ENCODE data around the gene PNP. TPM values are rescaled to one million over a fixed set of nuclear protein-coding genes. Genes with fewer than 3 reads are reported as not detected.

Gene PNP
- 100 to 1,000 TPM; 178 to 183 TPM for total RNA-seq

- Mint-ChIP-seq H3K27ac (peak within 1 kb of the TSS; percentile 97), H3K4me1 (peaks cover 39% of the 10 kb centered on the region), H3K27me3 (peaks cover 2% of the 10 kb centered on the region), H3K36me3 (ENCODE audit: low read depth) (peaks cover 42% of the 10 kb centered on the region), H3K9me3 (no peaks in the 10 kb centered on the region), H3K4me3 (peak within 1 kb of the TSS; percentile 95)
- CTCF ChIA-PET = interaction anchor here (0.9 kb wide), 2 partner anchors 45 to 214 kb away, joined by 3 read pairs; no protein-coding TSS in a partner anchor
- peak; percentile 94 for DNase-seq
- POLR2A ChIA-PET = interaction anchor here (0.6 to 1.6 kb wide), 4 partner anchors 8 to 126 kb away, joined by 3 to 9 read pairs (median 6); partner anchors contain the start of genes APEX1, OSGEP, PARP2 and PIP4P1
These were observed at the start of gene PNP for GRCh38 chr14:20469242-20469889. TSS of gene PNP (plus strand) at chr14:20469406. CDS start at chr14:20469525, 119 bp downstream.

- no peak overlapping the region for H3K4me3 Mint-ChIP-seq
- no peaks in the 10 kb centered on the region for H3K36me3 Mint-ChIP-seq (ENCODE audit: low read depth)
- POLR2A ChIA-PET = no interaction called here
- CTCF ChIA-PET = interaction anchor here (1.1 to 1.3 kb wide), 2 partner anchors 9 to 24 kb away, joined by 3 read pairs; no protein-coding TSS in a partner anchor
- H3K9me3 Mint-ChIP-seq = no peaks in the 10 kb centered on the region
- no peaks in the 10 kb centered on the region for H3K27me3 Mint-ChIP-seq
- no peak for DNase-seq
- peaks cover 15% of the 10 kb centered on the region for H3K4me1 Mint-ChIP-seq
- H3K27ac Mint-ChIP-seq = no peak overlapping the region
These were observed 49.8 kb upstream of the PNP start for GRCh38 chr14:20419419-20419818.

DNA sequence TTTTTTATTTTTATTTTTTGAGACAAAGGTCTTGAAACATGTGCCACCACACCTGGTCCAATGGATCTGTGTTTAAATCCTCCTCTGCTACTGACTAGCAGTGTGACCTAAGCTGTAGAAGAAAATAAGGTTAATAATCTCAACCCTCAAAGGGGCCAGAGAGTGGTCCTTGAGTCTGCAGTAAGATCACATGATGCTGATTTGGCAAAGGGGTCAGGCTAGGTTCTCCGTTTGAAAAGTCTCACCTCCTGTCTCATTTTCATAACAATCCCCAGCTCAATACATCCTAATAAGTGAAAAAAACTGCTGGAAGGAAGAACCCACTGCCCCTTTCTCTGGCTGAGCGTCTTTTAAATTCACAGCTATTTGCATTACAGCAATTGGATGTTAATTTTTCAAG lies 47.9 kb upstream of the PNP start:
- POLR2A ChIA-PET = no interaction called here
- Mint-ChIP-seq H3K9me3 (no peaks in the 10 kb centered on the region), H3K36me3 (ENCODE audit: low read depth) (no peaks in the 10 kb centered on the region), H3K27ac (no peak overlapping the region), H3K4me1 (peaks cover 7% of the 10 kb centered on the region), H3K27me3 (no peaks in the 10 kb centered on the region), H3K4me3 (no peak overlapping the region)
- CTCF ChIA-PET = interaction anchor here (0.9 to 1.2 kb wide), 2 partner anchors 36 to 179 kb away, joined by 3 read pairs; no protein-coding TSS in a partner anchor
- DNase-seq = no peak

DNA sequence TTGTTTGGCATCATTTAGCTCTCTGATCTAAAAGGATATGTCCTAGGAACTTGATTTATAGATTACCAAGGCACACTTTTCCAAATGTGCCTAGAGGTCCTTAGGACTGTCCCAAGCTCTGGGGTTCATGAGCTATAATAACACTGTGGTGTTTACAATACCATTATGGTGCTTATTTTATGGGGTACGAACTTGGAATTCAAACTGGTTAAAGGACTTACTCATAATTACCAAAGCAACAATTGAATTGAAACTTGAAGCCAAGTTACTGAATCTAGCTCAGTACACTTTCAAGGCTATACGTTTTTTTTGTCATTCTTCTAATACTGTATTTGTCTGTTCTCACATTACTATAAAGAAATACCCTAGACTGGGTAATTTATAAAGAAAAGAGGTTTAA lies 46.3 kb upstream of the PNP start:
- Mint-ChIP-seq H3K4me3 (no peak overlapping the region), H3K27ac (no peak overlapping the region), H3K36me3 (ENCODE audit: low read depth) (no peaks in the 10 kb centered on the region), H3K4me1 (peaks cover 12% of the 10 kb centered on the region), H3K27me3 (no peaks in the 10 kb centered on the region), H3K9me3 (no peaks in the 10 kb centered on the region)
- ChIA-PET POLR2A (no interaction called here), CTCF (interaction anchor here (0.6 to 1.7 kb wide), 6 partner anchors 10 to 1048 kb away, joined by 3 to 5 read pairs (median 3); partner anchors contain the start of gene TEP1)
- DNase-seq = no peak

- Mint-ChIP-seq H3K4me3 (no peak overlapping the region), H3K9me3 (no peaks in the 10 kb centered on the region), H3K4me1 (peaks cover 30% of the 10 kb centered on the region), H3K27me3 (no peaks in the 10 kb centered on the region), H3K36me3 (ENCODE audit: low read depth) (no peaks in the 10 kb centered on the region), H3K27ac (no peak overlapping the region)
- ChIA-PET CTCF (interaction anchor here (1.0 to 1.6 kb wide), 4 partner anchors 9 to 63 kb away, joined by 3 to 8 read pairs (median 4); no protein-coding TSS in a partner anchor), POLR2A (no interaction called here)
- no peak for DNase-seq
These were observed 44.4 kb upstream of the PNP start for GRCh38 chr14:20424851-20425250.

DNA sequence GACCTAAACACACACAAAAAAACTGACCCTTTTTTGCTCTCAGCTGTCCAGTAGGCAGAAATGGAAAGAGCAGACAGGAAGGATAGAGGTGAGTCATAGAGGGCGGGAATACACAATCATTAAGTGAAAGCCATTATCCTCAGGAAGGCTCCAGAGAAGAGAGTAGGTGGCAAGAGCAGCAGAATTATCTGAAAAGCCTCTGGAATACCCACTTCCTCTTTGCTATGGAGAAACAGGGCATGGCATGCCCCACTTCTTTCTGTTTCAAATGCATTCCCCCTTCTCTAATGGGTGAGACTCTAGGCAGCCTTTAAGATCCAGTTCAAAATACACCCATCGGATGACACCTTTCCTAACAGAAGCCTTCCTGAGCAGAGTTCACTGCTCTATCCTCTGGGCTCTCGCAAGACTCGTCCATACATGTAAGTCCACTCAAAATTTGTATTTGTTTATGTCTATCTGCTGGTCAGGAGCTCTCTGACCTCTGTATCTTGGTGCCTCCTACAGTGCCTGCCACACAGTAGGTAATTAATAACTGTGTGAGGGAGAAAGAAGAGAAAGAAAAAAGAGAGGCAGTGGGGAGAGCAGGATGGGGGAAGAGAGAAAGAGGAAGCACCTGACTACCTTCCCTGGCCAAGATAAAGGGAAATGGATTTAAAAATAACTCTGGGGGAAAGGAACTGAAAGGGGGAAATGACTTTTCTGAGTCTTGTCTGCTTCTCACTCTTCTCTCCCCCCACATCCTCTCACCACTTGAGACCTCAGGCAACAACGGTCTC lies 41.8 kb upstream of the PNP start:
- H3K4me3 Mint-ChIP-seq = peak overlapping the region; percentile 17
- H3K36me3 Mint-ChIP-seq (ENCODE audit: low read depth) = no peaks in the 10 kb centered on the region
- H3K27me3 Mint-ChIP-seq = no peaks in the 10 kb centered on the region
- DNase-seq = no peak
- peak overlapping the region; percentile 84 for H3K27ac Mint-ChIP-seq
- CTCF ChIA-PET = interaction anchor here (1.0 to 2.4 kb wide), 5 partner anchors 8 to 39 kb away, joined by 3 to 7 read pairs (median 3); partner anchors contain the start of gene TEP1
- peaks cover 32% of the 10 kb centered on the region for H3K4me1 Mint-ChIP-seq
- POLR2A ChIA-PET = interaction anchor here (0.7 kb wide), 1 partner anchor 354 kb away, joined by 3 read pairs; the partner anchor contains the start of gene RNASE6
- no peaks in the 10 kb centered on the region for H3K9me3 Mint-ChIP-seq

DNA sequence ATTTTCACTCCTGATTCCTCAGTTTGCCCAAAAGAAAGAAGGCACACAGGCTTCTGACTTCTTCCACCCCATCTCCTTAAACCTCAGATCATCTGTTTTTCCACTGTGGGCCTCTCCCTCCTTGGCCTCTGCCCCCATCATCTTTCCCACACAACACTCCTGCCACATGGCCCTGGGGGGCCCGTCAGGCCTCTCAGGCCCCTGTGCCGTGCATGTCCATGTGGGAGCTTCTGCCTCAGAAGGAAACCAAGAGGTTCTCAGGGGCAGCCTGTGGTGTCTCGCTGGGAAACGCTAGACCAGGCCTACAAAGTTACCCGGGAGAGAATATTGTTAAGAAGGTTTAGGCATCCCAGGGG lies 41.2 kb upstream of the PNP start:
- no peak for DNase-seq
- ChIA-PET POLR2A (interaction anchor here (0.7 kb wide), 1 partner anchor 353 kb away, joined by 3 read pairs; the partner anchor contains the start of gene RNASE6), CTCF (interaction anchor here (1.0 to 2.4 kb wide), 6 partner anchors 9 to 39 kb away, joined by 3 to 7 read pairs (median 3); partner anchors contain the start of genes PIP4P1 and TEP1)
- H3K9me3 Mint-ChIP-seq = no peaks in the 10 kb centered on the region
- no peaks in the 10 kb centered on the region for H3K36me3 Mint-ChIP-seq (ENCODE audit: low read depth)
- no peaks in the 10 kb centered on the region for H3K27me3 Mint-ChIP-seq
- peak overlapping the region; percentile 17 for H3K4me3 Mint-ChIP-seq
- peak overlapping the region; percentile 84 for H3K27ac Mint-ChIP-seq
- H3K4me1 Mint-ChIP-seq = peaks cover 32% of the 10 kb centered on the region

DNA sequence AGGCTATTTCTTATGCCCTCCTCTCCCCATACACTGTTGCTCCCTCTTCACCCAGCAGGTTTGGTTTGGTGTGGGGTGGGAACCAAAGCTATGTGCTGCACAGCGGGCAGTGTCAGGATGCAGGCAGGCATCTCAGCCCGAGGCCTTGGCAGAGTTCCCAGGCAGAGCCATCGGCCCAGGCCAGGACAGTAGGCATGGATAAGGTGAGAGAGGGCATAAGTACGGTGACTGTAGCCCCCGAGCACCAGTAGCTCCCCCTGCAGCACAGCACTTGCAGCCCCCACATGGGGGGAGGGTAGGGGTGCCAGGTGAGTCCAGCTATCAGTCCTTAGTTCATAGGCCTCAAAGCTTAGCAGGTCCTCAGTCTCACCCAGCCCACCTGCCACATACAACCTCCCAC lies 40.4 kb upstream of the PNP start:
- CTCF ChIA-PET = interaction anchor here (1.1 to 2.4 kb wide), 5 partner anchors 9 to 33 kb away, joined by 3 to 7 read pairs (median 3); partner anchors contain the start of genes APEX1 and PIP4P1
- no peaks in the 10 kb centered on the region for H3K27me3 Mint-ChIP-seq
- no peaks in the 10 kb centered on the region for H3K9me3 Mint-ChIP-seq
- POLR2A ChIA-PET = no interaction called here
- H3K27ac Mint-ChIP-seq = no peak overlapping the region
- H3K4me3 Mint-ChIP-seq = no peak overlapping the region
- no peaks in the 10 kb centered on the region for H3K36me3 Mint-ChIP-seq (ENCODE audit: low read depth)
- DNase-seq = no peak
- H3K4me1 Mint-ChIP-seq = peaks cover 32% of the 10 kb centered on the region

GRCh38 chr14:20429801-20430669 lies 39.2 kb upstream of the PNP start:
- ChIA-PET POLR2A (no interaction called here), CTCF (interaction anchor here (0.6 to 2.4 kb wide), 3 partner anchors 14 to 58 kb away, joined by 3 to 7 read pairs (median 7); partner anchors contain the start of gene APEX1)
- Mint-ChIP-seq H3K27me3 (no peaks in the 10 kb centered on the region), H3K36me3 (ENCODE audit: low read depth) (no peaks in the 10 kb centered on the region), H3K4me3 (no peak overlapping the region), H3K4me1 (peaks cover 32% of the 10 kb centered on the region), H3K27ac (peak overlapping the region; percentile 82), H3K9me3 (no peaks in the 10 kb centered on the region)
- DNase-seq = no peak

DNA sequence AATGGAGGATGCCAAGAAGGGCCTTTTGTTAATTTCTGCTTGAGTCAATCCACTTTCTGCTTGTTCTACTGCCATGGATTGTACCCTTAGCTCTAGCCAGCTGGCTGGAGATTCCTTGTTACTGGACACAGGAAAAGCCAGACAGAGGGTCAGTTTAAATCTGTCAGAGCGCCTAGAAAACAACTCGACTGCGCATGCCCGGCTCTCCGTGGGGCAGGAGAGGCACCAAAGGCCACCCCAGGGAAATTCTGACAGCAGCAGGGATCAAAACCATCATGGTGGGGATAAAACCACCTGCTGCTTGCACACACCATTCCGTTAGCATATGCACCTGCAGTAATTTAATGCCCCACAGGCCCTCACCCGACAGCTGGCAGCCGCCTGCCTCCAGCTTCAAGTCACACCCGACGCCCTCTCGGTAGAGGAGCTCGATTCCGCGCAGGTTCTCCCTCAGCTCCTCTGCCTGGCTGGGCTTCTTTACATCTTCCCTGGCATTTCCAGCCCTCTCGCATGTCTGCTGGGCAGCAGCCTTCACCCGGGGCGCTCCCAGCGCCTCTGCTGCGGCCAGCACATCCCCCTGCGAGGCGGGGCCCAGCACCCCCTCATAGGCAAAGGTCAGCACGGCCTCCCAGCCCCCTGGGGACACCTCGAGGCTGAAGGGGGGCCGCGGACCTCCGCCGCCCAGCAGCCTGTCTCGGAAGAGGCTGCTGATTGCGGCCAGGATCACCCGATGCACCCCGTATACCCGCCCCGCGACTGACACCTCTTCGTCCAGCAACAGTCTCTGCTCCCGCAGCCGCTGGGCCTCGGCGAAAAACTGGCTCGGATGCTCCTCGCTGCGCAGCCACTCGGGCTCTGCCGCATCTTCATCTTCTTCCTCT lies 34.3 kb upstream of the PNP start:
- Mint-ChIP-seq H3K27me3 (peaks cover 3% of the 10 kb centered on the region), H3K4me3 (no peak overlapping the region), H3K4me1 (peaks cover 2% of the 10 kb centered on the region), H3K27ac (no peak overlapping the region), H3K9me3 (no peaks in the 10 kb centered on the region), H3K36me3 (ENCODE audit: low read depth) (no peaks in the 10 kb centered on the region)
- ChIA-PET CTCF (interaction anchor here (1.1 kb wide), 1 partner anchor 19 kb away, joined by 6 read pairs; no protein-coding TSS in a partner anchor), POLR2A (no interaction called here)
- DNase-seq = no peak

GRCh38 chr14:20435582-20436362 lies 33.4 kb upstream of the PNP start, which contains the start of gene KLHL33:
TSS of gene KLHL33 (minus strand) at chr14:20436166. CDS start at chr14:20435811, 355 bp downstream.
- H3K27me3 Mint-ChIP-seq = peaks cover 3% of the 10 kb centered on the region
- H3K9me3 Mint-ChIP-seq = no peaks in the 10 kb centered on the region
- ChIA-PET CTCF (interaction anchor here (0.9 to 1.1 kb wide), 2 partner anchors 13 to 20 kb away, joined by 5 to 6 read pairs; no protein-coding TSS in a partner anchor), POLR2A (no interaction called here)
- H3K4me1 Mint-ChIP-seq = peaks cover 7% of the 10 kb centered on the region
- no peak for DNase-seq
- H3K4me3 Mint-ChIP-seq = no peak within 1 kb of the TSS
- no peaks in the 10 kb centered on the region for H3K36me3 Mint-ChIP-seq (ENCODE audit: low read depth)
- H3K27ac Mint-ChIP-seq = peak within 1 kb of the TSS; percentile 26
